ENCODE results near the gene TBC1D1.

DNA sequence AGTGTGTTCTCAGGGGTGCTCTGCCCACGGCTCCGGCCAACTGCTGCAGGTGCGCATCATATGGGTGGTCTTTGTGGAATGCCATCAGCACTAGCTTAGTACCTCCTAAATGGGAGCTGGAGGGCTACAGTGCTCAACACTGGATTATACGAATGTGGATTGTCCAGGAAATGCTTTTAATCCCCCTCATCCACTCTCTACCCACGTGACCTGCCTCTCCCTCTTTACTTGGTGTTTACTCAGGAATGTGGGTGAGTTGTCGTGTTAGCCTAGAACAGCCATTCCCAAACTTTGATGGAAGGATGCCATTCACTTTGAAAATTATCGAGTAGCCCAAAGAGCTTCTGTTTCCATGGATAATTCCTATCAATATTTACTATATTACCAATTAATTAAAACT is 220.1 kb downstream of the TBC1D1 start:
- TF ChIP-seq POLR2AphosphoS5 (IDR thresholded peaks at IDR 0.05; ENCODE audit: low read depth) (no peak), CREB1 (CRISPR knock-in tag; IDR thresholded peaks at IDR 0.05; ENCODE audit: low read depth) (no peak), ZNF331 (CRISPR knock-in tag; IDR thresholded peaks at IDR 0.05; ENCODE audit: low read depth) (no peak), JUNB (IDR thresholded peaks at IDR 0.05; ENCODE audit: unreplicated experiment) (no peak), EZH2 (IDR thresholded peaks at IDR 0.05; ENCODE audit: low read depth, unreplicated experiment) (no peak)
- TF ChIP-seq, protein P1, sequence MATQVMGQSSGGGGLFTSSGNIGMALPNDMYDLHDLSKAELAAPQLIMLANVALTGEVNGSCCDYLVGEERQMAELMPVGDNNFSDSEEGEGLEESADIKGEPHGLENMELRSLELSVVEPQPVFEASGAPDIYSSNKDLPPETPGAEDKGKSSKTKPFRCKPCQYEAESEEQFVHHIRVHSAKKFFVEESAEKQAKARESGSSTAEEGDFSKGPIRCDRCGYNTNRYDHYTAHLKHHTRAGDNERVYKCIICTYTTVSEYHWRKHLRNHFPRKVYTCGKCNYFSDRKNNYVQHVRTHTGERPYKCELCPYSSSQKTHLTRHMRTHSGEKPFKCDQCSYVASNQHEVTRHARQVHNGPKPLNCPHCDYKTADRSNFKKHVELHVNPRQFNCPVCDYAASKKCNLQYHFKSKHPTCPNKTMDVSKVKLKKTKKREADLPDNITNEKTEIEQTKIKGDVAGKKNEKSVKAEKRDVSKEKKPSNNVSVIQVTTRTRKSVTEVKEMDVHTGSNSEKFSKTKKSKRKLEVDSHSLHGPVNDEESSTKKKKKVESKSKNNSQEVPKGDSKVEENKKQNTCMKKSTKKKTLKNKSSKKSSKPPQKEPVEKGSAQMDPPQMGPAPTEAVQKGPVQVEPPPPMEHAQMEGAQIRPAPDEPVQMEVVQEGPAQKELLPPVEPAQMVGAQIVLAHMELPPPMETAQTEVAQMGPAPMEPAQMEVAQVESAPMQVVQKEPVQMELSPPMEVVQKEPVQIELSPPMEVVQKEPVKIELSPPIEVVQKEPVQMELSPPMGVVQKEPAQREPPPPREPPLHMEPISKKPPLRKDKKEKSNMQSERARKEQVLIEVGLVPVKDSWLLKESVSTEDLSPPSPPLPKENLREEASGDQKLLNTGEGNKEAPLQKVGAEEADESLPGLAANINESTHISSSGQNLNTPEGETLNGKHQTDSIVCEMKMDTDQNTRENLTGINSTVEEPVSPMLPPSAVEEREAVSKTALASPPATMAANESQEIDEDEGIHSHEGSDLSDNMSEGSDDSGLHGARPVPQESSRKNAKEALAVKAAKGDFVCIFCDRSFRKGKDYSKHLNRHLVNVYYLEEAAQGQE (IDR thresholded peaks at IDR 0.05; ENCODE audit: unreplicated experiment): no peak
- TF ChIP-seq, protein P2, sequence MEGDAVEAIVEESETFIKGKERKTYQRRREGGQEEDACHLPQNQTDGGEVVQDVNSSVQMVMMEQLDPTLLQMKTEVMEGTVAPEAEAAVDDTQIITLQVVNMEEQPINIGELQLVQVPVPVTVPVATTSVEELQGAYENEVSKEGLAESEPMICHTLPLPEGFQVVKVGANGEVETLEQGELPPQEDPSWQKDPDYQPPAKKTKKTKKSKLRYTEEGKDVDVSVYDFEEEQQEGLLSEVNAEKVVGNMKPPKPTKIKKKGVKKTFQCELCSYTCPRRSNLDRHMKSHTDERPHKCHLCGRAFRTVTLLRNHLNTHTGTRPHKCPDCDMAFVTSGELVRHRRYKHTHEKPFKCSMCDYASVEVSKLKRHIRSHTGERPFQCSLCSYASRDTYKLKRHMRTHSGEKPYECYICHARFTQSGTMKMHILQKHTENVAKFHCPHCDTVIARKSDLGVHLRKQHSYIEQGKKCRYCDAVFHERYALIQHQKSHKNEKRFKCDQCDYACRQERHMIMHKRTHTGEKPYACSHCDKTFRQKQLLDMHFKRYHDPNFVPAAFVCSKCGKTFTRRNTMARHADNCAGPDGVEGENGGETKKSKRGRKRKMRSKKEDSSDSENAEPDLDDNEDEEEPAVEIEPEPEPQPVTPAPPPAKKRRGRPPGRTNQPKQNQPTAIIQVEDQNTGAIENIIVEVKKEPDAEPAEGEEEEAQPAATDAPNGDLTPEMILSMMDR (conservative IDR thresholded peaks at IDR 0.05; ENCODE audit: low read depth in 2 of 2): no peak
- TF ChIP-seq, protein P3, sequence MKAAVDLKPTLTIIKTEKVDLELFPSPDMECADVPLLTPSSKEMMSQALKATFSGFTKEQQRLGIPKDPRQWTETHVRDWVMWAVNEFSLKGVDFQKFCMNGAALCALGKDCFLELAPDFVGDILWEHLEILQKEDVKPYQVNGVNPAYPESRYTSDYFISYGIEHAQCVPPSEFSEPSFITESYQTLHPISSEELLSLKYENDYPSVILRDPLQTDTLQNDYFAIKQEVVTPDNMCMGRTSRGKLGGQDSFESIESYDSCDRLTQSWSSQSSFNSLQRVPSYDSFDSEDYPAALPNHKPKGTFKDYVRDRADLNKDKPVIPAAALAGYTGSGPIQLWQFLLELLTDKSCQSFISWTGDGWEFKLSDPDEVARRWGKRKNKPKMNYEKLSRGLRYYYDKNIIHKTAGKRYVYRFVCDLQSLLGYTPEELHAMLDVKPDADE (IDR thresholded peaks at IDR 0.05): no peak

All from GM23338 (cell line).